Uterus (tissue), 4 donors: ENCODE results near the gene CCDC201. TPM values are rescaled to one million over a fixed set of nuclear protein-coding genes. Genes with fewer than 3 reads are reported as not detected.

Experiments
- DNase-seq, 2 donors: peaks; one replicate each; pipeline ENCODE4 v3.0.0-alpha.2; 2019 to 2020
- H3K27ac ChIP-seq, 2 donors: fragments of 200-600 bp; sonication (generic); 1 replicate in 1 of 2; 2 replicates in 1 of 2; pipeline ENCODE4 v1.5.1; 2016 to 2018
- H3K27me3 ChIP-seq, 2 donors: fragments of 200-600 bp; sonication (generic); one replicate each; pipeline ENCODE4 v1.5.1; 2018 to 2019; ENCODE audit warnings: control low read depth in 1 of 2
- H3K36me3 ChIP-seq, 2 donors: fragments of 200-600 bp; sonication (generic); one replicate each; pipeline ENCODE4 v1.5.1; 2019; ENCODE audit warnings: control low read depth in 1 of 2
- H3K4me1 ChIP-seq, 2 donors: fragments of 200-600 bp; sonication (generic); one replicate each; pipeline ENCODE4 v1.5.1; 2018 to 2019; ENCODE audit warnings: control low read depth in 1 of 2
- H3K4me3 ChIP-seq, 2 donors: fragments of 200-600 bp; sonication (generic); 1 replicate in 1 of 2; 2 replicates in 1 of 2; pipeline ENCODE4 v1.5.1; 2018 to 2019; ENCODE audit warnings: mild to moderate bottlenecking in 1 of 2
- H3K9me3 ChIP-seq, 2 donors: fragments of 200-600 bp; sonication (generic); one replicate each; pipeline ENCODE4 v1.5.1; 2019; ENCODE audit warnings: control low read depth in 1 of 2
- CTCF ChIP-seq, 4 experiments: fragments of 200-600 bp in 2 of 4; fragments of 450-650 bp in 2 of 4; sonication (generic) in 2 of 4; IDR thresholded peaks; one replicate each; pipeline ENCODE4 v1.5.1; 2016 to 2019; ENCODE audit warnings: antibody characterized with exemption in 4 of 4, mild to moderate bottlenecking in 2 of 4, moderate library complexity in 1 of 4
- POLR2A ChIP-seq, 2 donors: fragments of 450-650 bp; IDR thresholded peaks; one replicate each; pipeline ENCODE4 v1.6.1; 2016; ENCODE audit warnings: antibody characterized with exemption in 2 of 2, mild to moderate bottlenecking in 1 of 2, moderate library complexity in 1 of 2
- intact Hi-C: fragments of 100-400 bp; cut with DNase I; formaldehyde crosslinking; loops from one replicate; pipeline ENCODE4 v1.15.1; 2023; ENCODE audit warnings: low total_unique reads
- total RNA-seq, 4 donors: library from RNA; depleted of rRNA in 3 of 4; stranded (reverse); fragments of >200 nt in 3 of 4; gene quantifications; one replicate each; pipeline versions ENCODE4 v1.1.0 to v1.2.4, GENCODE V29; 2014 to 2023
- donor health status: DM: yes; HTN: yes; CAD: no.

CCDC201 gene
- under 1 TPM in 1 of 4 donors, not detected in 3; 0.21 TPM for total RNA-seq

GRCh38 chr7:45873035-45873354 lies at the start of gene CCDC201:
TSS of gene CCDC201 (minus strand) at chr7:45873082. CDS start at chr7:45873007, 75 bp downstream.
- H3K27me3 ChIP-seq, result no peaks in the 10 kb centered on the region
- intact Hi-C loops, result no loop called here
- DNase-seq, result no peak
- H3K36me3 ChIP-seq, result no peaks in the 10 kb centered on the region
- no peaks in the 10 kb centered on the region for H3K4me1 ChIP-seq
- TF ChIP-seq POLR2A (IDR thresholded peaks at IDR 0.05), result no peak
- TF ChIP-seq CTCF (IDR thresholded peaks at IDR 0.05), result no peak
- H3K9me3 ChIP-seq, result no peaks in the 10 kb centered on the region
- H3K27ac ChIP-seq, result no peak within 1 kb of the TSS
- no peak within 1 kb of the TSS for H3K4me3 ChIP-seq

- peak; percentile 77 to 81 for DNase-seq
- H3K4me1 ChIP-seq, result peaks cover 0 to 3% of the 10 kb centered on the region in 2 donors
- no peaks in the 10 kb centered on the region for H3K27me3 ChIP-seq
- intact Hi-C loops, result loop anchor here (5.0 to 10.0 kb wide), 2 partner anchors 1165 to 1253 kb away; no protein-coding TSS in a partner anchor
- H3K36me3 ChIP-seq, result no peaks in the 10 kb centered on the region
- H3K27ac ChIP-seq, result peak overlapping the region; percentile 69 to 89
- TF ChIP-seq POLR2A (IDR thresholded peaks at IDR 0.05), result no peak
- peak; percentile 85 to 96 (median 95) for TF ChIP-seq CTCF (IDR thresholded peaks at IDR 0.05)
- no peaks in the 10 kb centered on the region for H3K9me3 ChIP-seq
- peak overlapping the region; percentile 41 to 76 for H3K4me3 ChIP-seq
Measured at GRCh38 chr7:45921699-45922519, 49.0 kb upstream of the CCDC201 start.

GRCh38 chr7:45921381-45921698 lies 48.5 kb upstream of the CCDC201 start:
- H3K27ac ChIP-seq, result peak overlapping the region; percentile 69 to 89
- intact Hi-C loops, result loop anchor here (5.0 to 10.0 kb wide), 2 partner anchors 1166 to 1253 kb away; no protein-coding TSS in a partner anchor
- H3K27me3 ChIP-seq, result no peaks in the 10 kb centered on the region
- TF ChIP-seq CTCF (IDR thresholded peaks at IDR 0.05) (no peak), POLR2A (IDR thresholded peaks at IDR 0.05) (no peak)
- peaks cover 0 to 4% of the 10 kb centered on the region in 2 donors for H3K4me1 ChIP-seq
- H3K36me3 ChIP-seq, result no peaks in the 10 kb centered on the region
- no peaks in the 10 kb centered on the region for H3K9me3 ChIP-seq
- peak in 1 of 2 donors; percentile 33 for DNase-seq
- H3K4me3 ChIP-seq, result peak overlapping the region; percentile 41 to 76

- Histone ChIP-seq H3K27ac (peak within 1 kb of the TSS; percentile 69 to 89), H3K36me3 (no peaks in the 10 kb centered on the region), H3K4me1 (peaks cover 0 to 4% of the 10 kb centered on the region in 2 donors), H3K4me3 (peak within 1 kb of the TSS; percentile 41 to 76), H3K27me3 (no peaks in the 10 kb centered on the region), H3K9me3 (no peaks in the 10 kb centered on the region)
- intact Hi-C loops, result loop anchor here (5.0 to 10.0 kb wide), 2 partner anchors 1167 to 1254 kb away; no protein-coding TSS in a partner anchor
- DNase-seq, result peak; percentile 48 to 71
- peak in 2 of 4 experiments; percentile 31 to 40 for TF ChIP-seq CTCF (IDR thresholded peaks at IDR 0.05)
- TF ChIP-seq POLR2A (IDR thresholded peaks at IDR 0.05), result peak in 1 of 2 donors; percentile 70
Measured at GRCh38 chr7:45920502-45921380, 47.9 kb upstream of the CCDC201 start, which contains the start of gene IGFBP3. TSS of gene IGFBP3 (minus strand) at chr7:45921272. CDS start at chr7:45921140, 132 bp downstream.
